Measurements from ENCODE around the gene COL1A2. TPM values are rescaled to one million over a fixed set of nuclear protein-coding genes. Genes with fewer than 3 reads are reported as not detected.

Gene COL1A2
- total RNA-seq, 3 donors from 2014 or later, result 1.4 to 1.9 (median 1.6) TPM

GRCh38 chr7:94410413-94411187 lies 15.9 kb downstream of the COL1A2 start:
- Mint-ChIP-seq H3K27me3 (ENCODE audit: low read depth) (peaks cover 7% of the 10 kb centered on the region), H3K4me1 (ENCODE audit: low read depth) (no peaks in the 10 kb centered on the region), H3K36me3 (ENCODE audit: insufficient read depth) (no peaks in the 10 kb centered on the region), H3K9me3 (no peaks in the 10 kb centered on the region), H3K4me3 (no peak overlapping the region)
- DNase-seq, result no peak
- ATAC-seq, result no peak

- H3K36me3 Mint-ChIP-seq (ENCODE audit: insufficient read depth), result no peaks in the 10 kb centered on the region
- H3K4me3 Mint-ChIP-seq, result no peak overlapping the region
- H3K9me3 Mint-ChIP-seq, result no peaks in the 10 kb centered on the region
- ATAC-seq, result no peak
- no peaks in the 10 kb centered on the region for H3K4me1 Mint-ChIP-seq (ENCODE audit: low read depth)
- no peak for DNase-seq
- peaks cover 7% of the 10 kb centered on the region for H3K27me3 Mint-ChIP-seq (ENCODE audit: low read depth)
Observed at GRCh38 chr7:94411188-94411466, 16.4 kb downstream of the COL1A2 start.

- Mint-ChIP-seq H3K36me3 (ENCODE audit: insufficient read depth) (no peaks in the 10 kb centered on the region), H3K4me1 (ENCODE audit: low read depth) (no peaks in the 10 kb centered on the region), H3K27me3 (ENCODE audit: low read depth) (peaks cover 7% of the 10 kb centered on the region), H3K9me3 (no peaks in the 10 kb centered on the region), H3K4me3 (no peak overlapping the region)
- no peak for DNase-seq
- no peak for ATAC-seq
Observed at GRCh38 chr7:94412762-94413322, 18.1 kb downstream of the COL1A2 start.

- Mint-ChIP-seq H3K9me3 (no peaks in the 10 kb centered on the region), H3K4me3 (no peak overlapping the region), H3K36me3 (ENCODE audit: insufficient read depth) (no peaks in the 10 kb centered on the region), H3K27me3 (ENCODE audit: low read depth) (no peaks in the 10 kb centered on the region), H3K4me1 (ENCODE audit: low read depth) (no peaks in the 10 kb centered on the region)
- DNase-seq (no peak), ATAC-seq (no peak)
Observed at GRCh38 chr7:94414481-94414880, 19.8 kb downstream of the COL1A2 start.

- DNase-seq, result no peak
- no peak for ATAC-seq
- Mint-ChIP-seq H3K9me3 (no peaks in the 10 kb centered on the region), H3K27me3 (ENCODE audit: low read depth) (peaks cover 5% of the 10 kb centered on the region), H3K36me3 (ENCODE audit: insufficient read depth) (no peaks in the 10 kb centered on the region), H3K4me3 (no peak overlapping the region), H3K4me1 (ENCODE audit: low read depth) (no peaks in the 10 kb centered on the region)
Observed at GRCh38 chr7:94414980-94415379, 20.3 kb downstream of the COL1A2 start.

- DNase-seq, result no peak
- Mint-ChIP-seq H3K4me3 (no peak overlapping the region), H3K9me3 (no peaks in the 10 kb centered on the region), H3K4me1 (ENCODE audit: low read depth) (no peaks in the 10 kb centered on the region), H3K36me3 (ENCODE audit: insufficient read depth) (no peaks in the 10 kb centered on the region), H3K27me3 (ENCODE audit: low read depth) (peaks cover 5% of the 10 kb centered on the region)
- no peak for ATAC-seq
Observed at GRCh38 chr7:94417306-94417705, 22.6 kb downstream of the COL1A2 start.

GRCh38 chr7:94417901-94418300 lies 23.2 kb downstream of the COL1A2 start:
- no peaks in the 10 kb centered on the region for H3K9me3 Mint-ChIP-seq
- no peak for ATAC-seq
- H3K27me3 Mint-ChIP-seq (ENCODE audit: low read depth), result peaks cover 7% of the 10 kb centered on the region
- H3K36me3 Mint-ChIP-seq (ENCODE audit: insufficient read depth), result no peaks in the 10 kb centered on the region
- no peaks in the 10 kb centered on the region for H3K4me1 Mint-ChIP-seq (ENCODE audit: low read depth)
- no peak overlapping the region for H3K4me3 Mint-ChIP-seq
- DNase-seq, result no peak

- no peaks in the 10 kb centered on the region for H3K9me3 Mint-ChIP-seq
- H3K36me3 Mint-ChIP-seq (ENCODE audit: insufficient read depth), result no peaks in the 10 kb centered on the region
- H3K4me1 Mint-ChIP-seq (ENCODE audit: low read depth), result no peaks in the 10 kb centered on the region
- peaks cover 7% of the 10 kb centered on the region for H3K27me3 Mint-ChIP-seq (ENCODE audit: low read depth)
- no peak for DNase-seq
- ATAC-seq, result no peak
- H3K4me3 Mint-ChIP-seq, result no peak overlapping the region
Observed at GRCh38 chr7:94418851-94419250, 24.2 kb downstream of the COL1A2 start.

- H3K4me1 Mint-ChIP-seq (ENCODE audit: low read depth), result no peaks in the 10 kb centered on the region
- no peak overlapping the region for H3K4me3 Mint-ChIP-seq
- ATAC-seq (no peak), DNase-seq (no peak)
- H3K36me3 Mint-ChIP-seq (ENCODE audit: insufficient read depth), result no peaks in the 10 kb centered on the region
- peaks cover 7% of the 10 kb centered on the region for H3K27me3 Mint-ChIP-seq (ENCODE audit: low read depth)
- no peaks in the 10 kb centered on the region for H3K9me3 Mint-ChIP-seq
Observed at GRCh38 chr7:94420328-94420727, 25.6 kb downstream of the COL1A2 start.

GRCh38 chr7:94421681-94422080 lies 27.0 kb downstream of the COL1A2 start:
- H3K4me1 Mint-ChIP-seq (ENCODE audit: low read depth), result no peaks in the 10 kb centered on the region
- DNase-seq (no peak), ATAC-seq (no peak)
- H3K36me3 Mint-ChIP-seq (ENCODE audit: insufficient read depth), result no peaks in the 10 kb centered on the region
- H3K4me3 Mint-ChIP-seq, result no peak overlapping the region
- H3K9me3 Mint-ChIP-seq, result no peaks in the 10 kb centered on the region
- peaks cover 7% of the 10 kb centered on the region for H3K27me3 Mint-ChIP-seq (ENCODE audit: low read depth)

- ATAC-seq, result no peak
- no peaks in the 10 kb centered on the region for H3K9me3 Mint-ChIP-seq
Observed at GRCh38 chr7:94422136-94422535, 27.4 kb downstream of the COL1A2 start.

GRCh38 chr7:94422827-94423460 lies 28.2 kb downstream of the COL1A2 start:
- Mint-ChIP-seq H3K4me1 (ENCODE audit: low read depth) (no peaks in the 10 kb centered on the region), H3K9me3 (no peaks in the 10 kb centered on the region)

More at GRCh38 chr7:94422136-94422535, 27.4 kb downstream of the COL1A2 start:
- no peak for DNase-seq
- H3K4me1 Mint-ChIP-seq (ENCODE audit: low read depth), result no peaks in the 10 kb centered on the region
- H3K27me3 Mint-ChIP-seq (ENCODE audit: low read depth), result peaks cover 7% of the 10 kb centered on the region
- H3K4me3 Mint-ChIP-seq, result no peak overlapping the region
- no peaks in the 10 kb centered on the region for H3K36me3 Mint-ChIP-seq (ENCODE audit: insufficient read depth)

GRCh38 chr7:94423863-94424735 lies 29.4 kb downstream of the COL1A2 start:
- H3K27me3 Mint-ChIP-seq (ENCODE audit: low read depth), result peaks cover 7% of the 10 kb centered on the region
- DNase-seq (no peak), ATAC-seq (no peak)
- H3K36me3 Mint-ChIP-seq (ENCODE audit: insufficient read depth), result no peaks in the 10 kb centered on the region
- no peak overlapping the region for H3K4me3 Mint-ChIP-seq
- no peaks in the 10 kb centered on the region for H3K4me1 Mint-ChIP-seq (ENCODE audit: low read depth)
- no peaks in the 10 kb centered on the region for H3K9me3 Mint-ChIP-seq

More at GRCh38 chr7:94422827-94423460, 28.2 kb downstream of the COL1A2 start:
- DNase-seq, result no peak
- Mint-ChIP-seq H3K36me3 (ENCODE audit: insufficient read depth) (no peaks in the 10 kb centered on the region), H3K27me3 (ENCODE audit: low read depth) (peaks cover 7% of the 10 kb centered on the region), H3K4me3 (no peak overlapping the region)
- no peak for ATAC-seq

- peaks cover 2% of the 10 kb centered on the region for H3K27me3 Mint-ChIP-seq (ENCODE audit: low read depth)
- no peaks in the 10 kb centered on the region for H3K4me1 Mint-ChIP-seq (ENCODE audit: low read depth)
- H3K36me3 Mint-ChIP-seq (ENCODE audit: insufficient read depth), result no peaks in the 10 kb centered on the region
- no peak overlapping the region for H3K4me3 Mint-ChIP-seq
- no peaks in the 10 kb centered on the region for H3K9me3 Mint-ChIP-seq
- DNase-seq (no peak), ATAC-seq (no peak)
Observed at GRCh38 chr7:94425546-94425945, 30.9 kb downstream of the COL1A2 start.

Data from activated T-cell treated with anti-CD3 and anti-CD28 coated beads, Interleukin-2, amount 50 U/mL, for 4 hours (primary cell).